GM12875 (cell line): ENCODE data around the gene ANKRD23.

Experiments used
- H3K4me3 ChIP-seq: one replicate; pipeline ENCODE4 v1.5.1; 2011; ENCODE audit warnings: low read depth, low read length, control low read depth
- TF ChIP-seq, protein P1 (sequence below): IDR thresholded peaks from 2 replicates; pipeline ENCODE4 v1.5.1; 2011; ENCODE audit warnings: low read depth, mild to moderate bottlenecking, control low read depth, inconsistent platforms, low read length, moderate library complexity, borderline replicate concordance; ENCODE audit not compliant: insufficient read depth

Gene ANKRD23

DNA sequence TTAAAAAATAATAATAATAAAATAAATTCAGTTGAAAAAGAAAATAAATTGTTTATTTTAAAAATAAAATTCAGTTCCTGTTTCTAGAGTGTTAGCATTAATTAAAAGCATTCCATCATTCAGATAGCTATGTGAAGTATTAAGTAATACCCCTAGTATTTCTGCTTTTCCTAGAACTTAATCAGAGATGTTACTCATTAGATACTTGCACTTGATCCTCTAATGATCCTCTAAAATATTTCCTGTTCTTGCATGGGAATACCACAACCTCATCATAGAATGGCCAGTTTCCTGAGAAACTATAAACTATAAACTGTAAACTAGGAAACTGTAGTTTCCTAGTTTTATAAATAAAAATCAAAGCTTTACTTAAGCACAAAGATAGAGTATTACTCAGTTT, 38.8 kb downstream of the ANKRD23 start:
- TF ChIP-seq, protein P1, sequence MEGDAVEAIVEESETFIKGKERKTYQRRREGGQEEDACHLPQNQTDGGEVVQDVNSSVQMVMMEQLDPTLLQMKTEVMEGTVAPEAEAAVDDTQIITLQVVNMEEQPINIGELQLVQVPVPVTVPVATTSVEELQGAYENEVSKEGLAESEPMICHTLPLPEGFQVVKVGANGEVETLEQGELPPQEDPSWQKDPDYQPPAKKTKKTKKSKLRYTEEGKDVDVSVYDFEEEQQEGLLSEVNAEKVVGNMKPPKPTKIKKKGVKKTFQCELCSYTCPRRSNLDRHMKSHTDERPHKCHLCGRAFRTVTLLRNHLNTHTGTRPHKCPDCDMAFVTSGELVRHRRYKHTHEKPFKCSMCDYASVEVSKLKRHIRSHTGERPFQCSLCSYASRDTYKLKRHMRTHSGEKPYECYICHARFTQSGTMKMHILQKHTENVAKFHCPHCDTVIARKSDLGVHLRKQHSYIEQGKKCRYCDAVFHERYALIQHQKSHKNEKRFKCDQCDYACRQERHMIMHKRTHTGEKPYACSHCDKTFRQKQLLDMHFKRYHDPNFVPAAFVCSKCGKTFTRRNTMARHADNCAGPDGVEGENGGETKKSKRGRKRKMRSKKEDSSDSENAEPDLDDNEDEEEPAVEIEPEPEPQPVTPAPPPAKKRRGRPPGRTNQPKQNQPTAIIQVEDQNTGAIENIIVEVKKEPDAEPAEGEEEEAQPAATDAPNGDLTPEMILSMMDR: no peak
- H3K4me3 ChIP-seq: no peak overlapping the region

DNA sequence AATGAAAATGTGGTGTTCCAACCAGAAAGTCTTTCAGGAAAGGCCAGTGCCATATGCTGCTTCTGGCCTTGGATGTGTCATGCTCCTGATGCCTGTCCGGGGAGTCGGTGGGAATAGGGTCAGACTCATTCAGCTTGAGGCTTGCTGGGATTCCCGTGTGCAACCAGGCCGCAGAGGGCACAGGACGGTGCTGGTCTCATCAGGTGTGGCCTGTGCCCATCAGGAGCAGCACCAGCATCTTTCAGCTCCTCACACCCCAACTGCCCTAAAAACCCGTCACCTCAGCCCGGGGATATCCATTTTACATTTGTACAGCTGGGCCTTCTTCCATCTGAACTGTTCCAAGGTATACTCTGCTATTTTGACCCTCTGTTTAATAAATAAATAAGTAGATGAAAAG, 41.1 kb downstream of the ANKRD23 start:
- TF ChIP-seq, protein P1: no peak
- H3K4me3 ChIP-seq: no peak overlapping the region

- TF ChIP-seq, protein P1: no peak
- no peak overlapping the region for H3K4me3 ChIP-seq
These were observed 41.8 kb downstream of the ANKRD23 start for GRCh38 chr2:96801786-96802595.

- TF ChIP-seq, protein P1: peak; percentile 97
- no peak overlapping the region for H3K4me3 ChIP-seq
These were observed 42.6 kb downstream of the ANKRD23 start for GRCh38 chr2:96801005-96801785.

DNA sequence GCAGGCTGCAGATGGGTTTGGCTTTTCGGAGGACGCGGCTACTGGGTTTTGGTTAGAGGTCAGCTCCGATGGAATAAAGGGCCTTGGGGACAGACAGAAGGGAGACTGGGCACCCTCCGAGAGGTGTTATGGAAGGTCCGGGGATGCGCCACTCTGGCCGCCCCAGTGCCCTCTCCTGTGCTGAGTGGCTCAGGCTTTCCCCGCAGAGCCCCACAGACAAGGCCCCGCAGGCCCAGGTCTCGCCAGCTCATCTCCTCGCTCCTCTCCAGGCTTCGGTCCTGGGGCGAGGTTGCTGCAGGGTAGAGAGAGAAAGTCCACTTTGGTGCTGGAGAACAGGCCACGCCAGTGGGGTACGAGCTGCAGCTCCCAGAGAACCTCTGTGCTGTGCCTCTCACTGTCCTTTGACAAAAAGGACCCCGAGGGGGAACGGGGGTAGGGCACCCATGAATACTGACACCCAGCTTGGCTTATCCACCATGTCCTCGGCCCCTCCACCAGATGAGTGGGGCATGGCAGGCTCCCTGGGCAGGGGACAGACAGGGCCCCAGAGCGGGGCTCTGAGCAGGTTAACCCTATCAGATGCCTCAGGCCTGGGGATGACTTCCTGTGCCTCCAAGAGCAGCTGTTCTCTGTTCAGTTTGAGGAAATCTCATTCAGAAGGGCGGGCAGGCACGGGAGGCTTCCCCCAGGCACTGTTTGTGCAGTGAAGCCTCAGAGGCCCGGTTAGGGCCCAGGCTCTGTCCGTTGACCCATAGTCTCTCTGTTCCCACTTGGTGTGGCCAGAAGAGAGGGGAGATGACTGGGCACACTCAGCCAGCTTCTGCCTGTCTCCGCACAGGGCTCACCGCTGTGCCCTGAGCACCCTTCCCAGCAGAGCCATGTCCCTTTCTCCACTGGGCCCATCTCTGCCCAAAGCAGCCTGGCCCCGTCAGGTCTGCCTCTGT, 43.5 kb downstream of the ANKRD23 start:
- H3K4me3 ChIP-seq: no peak overlapping the region
- TF ChIP-seq, protein P1: no peak

DNA sequence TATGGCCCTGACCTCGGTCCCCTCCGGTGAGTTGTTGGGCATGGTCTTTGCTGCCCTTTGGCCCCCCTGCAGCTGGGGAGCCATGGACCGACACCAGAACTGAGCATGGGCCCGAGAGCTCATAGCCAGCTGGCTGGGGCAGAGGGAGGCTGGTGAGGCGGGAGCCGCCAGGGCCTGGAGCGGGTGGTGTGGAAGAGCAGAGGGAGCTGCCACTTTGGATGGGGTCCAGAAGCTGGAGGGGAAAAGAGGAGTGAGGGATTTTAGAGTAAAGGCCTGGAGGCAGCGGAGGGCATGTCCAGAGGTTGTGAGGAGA, 44.2 kb downstream of the ANKRD23 start:
- no peak overlapping the region for H3K4me3 ChIP-seq
- TF ChIP-seq, protein P1: no peak
